Panc1 (cell line): ENCODE data around the gene LHPP. TPM values are rescaled to one million over a fixed set of nuclear protein-coding genes. Genes with fewer than 3 reads are reported as not detected.

ENCODE experiments used
- ATAC-seq: fragments of 200-7000 bp; cut with Tn5 transposase; 2 replicates; pipeline ENCODE4 v1.9.1; 2020; ENCODE audit warnings: mild to moderate bottlenecking, moderate library complexity
- BruUV-seq: library from RNA; stranded (reverse); fragments of 400-500 nt; replicated peaks from 2 replicates; lab custom pipeline; 2021; lab: Mats Ljungman, UMichigan
- CTCF ChIA-PET: fragments of 300-600 bp; sonication (Branson Sonifier 250); formaldehyde crosslinking; loops from one replicate; lab custom pipeline; 2022; ENCODE audit warnings: antibody characterized with exemption; lab: Charles Lee
- POLR2A ChIA-PET: fragments of 300-600 bp; sonication (Branson Sonifier 250); formaldehyde crosslinking; loops from one replicate; lab custom pipeline; 2022; ENCODE audit warnings: antibody characterized with exemption; lab: Charles Lee
- DNase-seq: peaks from one replicate; pipeline ENCODE4 v3.0.0-alpha.2; 2010; ENCODE audit warnings: low read depth, low spot score
- H3K27ac ChIP-seq: 2 replicates; pipeline ENCODE4 v1.5.1; 2011; ENCODE audit warnings: mild to moderate bottlenecking, low read length, inconsistent platforms
- H3K27me3 ChIP-seq: fragments of 200-500 bp; sonication (Bioruptor generic); 2 replicates; pipeline ENCODE4 v1.6.0; 2014; ENCODE audit warnings: low read length, inconsistent platforms; ENCODE audit not compliant: control insufficient read depth, insufficient read depth
- H3K36me3 ChIP-seq: fragments of 200-500 bp; sonication (Bioruptor generic); 2 replicates; pipeline ENCODE4 v1.5.1; 2014; ENCODE audit warnings: inconsistent platforms, mild to moderate bottlenecking, low read length, moderate library complexity; ENCODE audit not compliant: control insufficient read depth, insufficient read depth
- H3K4me1 ChIP-seq: 2 replicates; pipeline ENCODE4 v1.5.1; 2011; ENCODE audit warnings: inconsistent platforms, mild to moderate bottlenecking, low read length, moderate library complexity; ENCODE audit not compliant: control insufficient read depth, insufficient read depth
- H3K4me3 ChIP-seq, 2 experiments: 2 replicates each; pipeline ENCODE4 v1.5.1; 2011 to 2012; ENCODE audit warnings: low read depth in 2 of 2, low read length in 2 of 2, mild to moderate bottlenecking in 2 of 2, inconsistent platforms in 1 of 2, moderate library complexity in 1 of 2
- H3K9me3 ChIP-seq: fragments of 200-500 bp; sonication (Bioruptor generic); 2 replicates; pipeline ENCODE4 v1.5.1; 2014; ENCODE audit warnings: low read depth, mild to moderate bottlenecking, inconsistent platforms, low read length, moderate library complexity; ENCODE audit not compliant: control insufficient read depth, insufficient read depth
- POLR2AphosphoS5 ChIP-seq: IDR thresholded peaks from 2 replicates; pipeline ENCODE4 v1.6.1; 2012; ENCODE audit warnings: mild to moderate bottlenecking, low read depth, low read length, moderate library complexity
- REST ChIP-seq, 2 experiments: IDR thresholded peaks; 2 replicates each; pipeline ENCODE4 v1.6.1; 2011 to 2012; ENCODE audit warnings: low read depth in 2 of 2, control low read depth in 1 of 2, low read length in 1 of 2, mild to moderate bottlenecking in 1 of 2, moderate library complexity in 1 of 2; ENCODE audit not compliant: insufficient read depth in 1 of 2
- SIN3A ChIP-seq: IDR thresholded peaks from 2 replicates; pipeline ENCODE4 v1.6.1; 2012; ENCODE audit warnings: low read depth, mild to moderate bottlenecking, low read length, moderate library complexity, borderline replicate concordance; ENCODE audit not compliant: insufficient read depth
- TCF7L2 ChIP-seq: IDR thresholded peaks from 2 replicates; pipeline ENCODE4 v1.6.1; 2011; ENCODE audit warnings: mild to moderate bottlenecking, low read depth, low read length, inconsistent platforms
- in situ Hi-C: cut with HindIII; loops from 2 replicates; pipeline ENCODE4 v1.10.0; 2016; ENCODE audit warnings: low sequenced_read_pairs, low pct_unique_long_range_greater_than_20kb
- intact Hi-C: fragments of 100-400 bp; cut with micrococcal nuclease; formaldehyde crosslinking; loops from one replicate; pipeline ENCODE4 v1.10.0; 2022; ENCODE audit not compliant: unreplicated experiment
- total RNA-seq: library from RNA; stranded (reverse); gene quantifications from one replicate; pipeline ENCODE4 v1.2.1, GENCODE V29; 2021; ENCODE audit not compliant: unreplicated experiment
- TF ChIP-seq, protein P1 (sequence below): fragments of 450-650 bp; IDR thresholded peaks from 2 replicates; pipeline ENCODE4 v1.5.1; 2017; ENCODE audit warnings: mild to moderate bottlenecking

LHPP gene
- total RNA-seq, 1 experiment from 2014 or later, result 15.0 TPM

DNA sequence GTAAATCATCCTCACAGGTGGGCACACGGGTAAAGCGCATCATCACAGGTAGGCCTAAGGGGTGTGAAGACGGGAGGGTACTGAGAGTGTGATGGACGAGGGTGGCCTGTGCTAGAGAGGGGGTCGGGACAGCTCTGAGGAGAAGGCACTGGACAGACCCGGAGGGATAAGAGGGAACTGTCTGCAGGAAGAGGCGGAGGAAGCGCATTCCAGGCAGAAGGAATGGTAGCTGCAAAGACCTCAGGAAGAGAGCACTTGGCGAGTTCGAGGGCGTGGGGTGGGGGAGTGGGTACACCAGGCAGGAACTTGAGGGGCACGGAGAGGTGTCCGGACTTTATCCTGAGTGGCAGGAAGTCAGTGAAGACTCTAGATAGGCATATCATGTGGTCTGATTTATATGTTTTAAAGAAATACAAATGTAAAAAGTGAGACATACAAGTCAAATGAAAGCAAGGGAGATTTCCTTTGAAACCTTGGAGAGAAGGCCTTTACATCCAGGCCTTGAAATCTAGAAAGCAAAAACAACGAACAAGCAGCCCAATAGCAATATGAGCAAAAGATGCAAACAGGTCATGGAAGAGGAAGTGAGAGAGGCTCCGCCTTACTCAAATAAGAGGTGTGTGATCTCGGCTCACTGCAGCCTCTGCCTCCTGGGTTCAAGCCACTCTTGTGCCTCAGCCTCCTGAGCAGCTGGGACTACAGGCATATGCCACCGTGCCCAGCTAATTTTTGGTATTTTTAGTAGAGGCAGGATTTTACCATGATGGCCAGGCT lies 3.6 kb downstream of the LHPP start:
- Histone ChIP-seq H3K4me3 (no peak overlapping the region), H3K4me1 (peaks cover 4% of the 10 kb centered on the region; the same call in 1 of the 2 replicates), H3K36me3 (no peaks in the 10 kb centered on the region), H3K9me3 (no peaks in the 10 kb centered on the region), H3K27ac (no peak overlapping the region), H3K27me3 (no peaks in the 10 kb centered on the region)
- in situ Hi-C loops (no loop called here), intact Hi-C loops (no loop called here)
- ATAC-seq (no peak), DNase-seq (no peak)
- TF ChIP-seq, protein P1, sequence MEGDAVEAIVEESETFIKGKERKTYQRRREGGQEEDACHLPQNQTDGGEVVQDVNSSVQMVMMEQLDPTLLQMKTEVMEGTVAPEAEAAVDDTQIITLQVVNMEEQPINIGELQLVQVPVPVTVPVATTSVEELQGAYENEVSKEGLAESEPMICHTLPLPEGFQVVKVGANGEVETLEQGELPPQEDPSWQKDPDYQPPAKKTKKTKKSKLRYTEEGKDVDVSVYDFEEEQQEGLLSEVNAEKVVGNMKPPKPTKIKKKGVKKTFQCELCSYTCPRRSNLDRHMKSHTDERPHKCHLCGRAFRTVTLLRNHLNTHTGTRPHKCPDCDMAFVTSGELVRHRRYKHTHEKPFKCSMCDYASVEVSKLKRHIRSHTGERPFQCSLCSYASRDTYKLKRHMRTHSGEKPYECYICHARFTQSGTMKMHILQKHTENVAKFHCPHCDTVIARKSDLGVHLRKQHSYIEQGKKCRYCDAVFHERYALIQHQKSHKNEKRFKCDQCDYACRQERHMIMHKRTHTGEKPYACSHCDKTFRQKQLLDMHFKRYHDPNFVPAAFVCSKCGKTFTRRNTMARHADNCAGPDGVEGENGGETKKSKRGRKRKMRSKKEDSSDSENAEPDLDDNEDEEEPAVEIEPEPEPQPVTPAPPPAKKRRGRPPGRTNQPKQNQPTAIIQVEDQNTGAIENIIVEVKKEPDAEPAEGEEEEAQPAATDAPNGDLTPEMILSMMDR, result no peak
- TF ChIP-seq SIN3A, result no peak
- TF ChIP-seq REST (IDR thresholded peaks at IDR 0.05; ENCODE audit: insufficient read depth in 1 of 2, low read depth in 2 of 2, low read length in 1 of 2), result no peak
- no peak for TF ChIP-seq POLR2AphosphoS5
- no peak for TF ChIP-seq TCF7L2
- ChIA-PET POLR2A (no interaction called here), CTCF (no interaction called here)
- TSS peak; percentile 57 for BruUV-seq

DNA sequence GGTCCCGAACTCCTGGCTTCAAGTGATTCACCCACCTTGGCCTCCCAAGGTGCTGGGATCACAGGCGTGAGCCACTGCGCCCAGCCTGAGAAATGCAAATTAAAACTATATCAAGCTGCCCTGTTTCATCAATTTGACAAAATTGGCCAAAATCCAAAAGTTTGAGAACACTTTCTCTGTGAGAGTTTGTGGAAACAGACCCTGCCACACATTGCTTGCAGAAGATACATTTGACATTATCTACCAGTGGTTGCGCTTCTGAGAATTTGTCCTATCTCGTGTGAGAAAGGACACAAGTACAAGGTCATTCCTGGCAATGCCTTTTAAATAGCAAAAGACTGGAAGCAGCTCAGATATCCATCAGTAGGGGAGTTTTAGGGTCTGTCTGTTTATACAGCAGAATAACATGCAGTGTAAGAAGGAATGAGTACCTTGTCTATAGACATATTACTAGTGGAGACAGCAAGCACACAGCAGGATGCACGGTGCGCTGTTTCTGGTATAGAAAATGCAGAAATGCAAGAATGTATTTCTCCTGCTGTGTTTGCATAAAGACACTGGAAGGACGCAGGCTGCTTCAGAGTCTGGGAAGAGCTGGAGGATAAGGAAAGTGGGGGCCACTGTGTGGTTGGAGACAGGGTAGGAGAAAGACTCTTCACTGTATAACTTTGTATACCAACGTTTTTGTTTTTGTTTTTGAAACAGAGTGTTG lies 4.3 kb downstream of the LHPP start:
- Histone ChIP-seq H3K9me3 (no peaks in the 10 kb centered on the region), H3K4me3 (no peak overlapping the region), H3K36me3 (no peaks in the 10 kb centered on the region), H3K4me1 (peaks cover 7% of the 10 kb centered on the region), H3K27me3 (no peaks in the 10 kb centered on the region), H3K27ac (no peak overlapping the region)
- intact Hi-C loops (no loop called here), in situ Hi-C loops (no loop called here)
- TF ChIP-seq REST (IDR thresholded peaks at IDR 0.05; ENCODE audit: insufficient read depth in 1 of 2, low read depth in 2 of 2, low read length in 1 of 2), result no peak
- no peak for TF ChIP-seq TCF7L2
- TF ChIP-seq SIN3A, result no peak
- no peak for TF ChIP-seq POLR2AphosphoS5
- TF ChIP-seq, protein P1, result no peak
- BruUV-seq, result no TSS peak
- POLR2A ChIA-PET, result no interaction called here
- DNase-seq, result no peak
- CTCF ChIA-PET, result no interaction called here
- no peak for ATAC-seq
